SK-N-MC (cell line): ENCODE measurements around the gene HSD3B7.

Experiments
- DNase-seq: peaks from one replicate; pipeline ENCODE4 v3.0.0-alpha.2; 2011; ENCODE audit warnings: low read depth, low spot score
- H3K27ac ChIP-seq: fragments of 200-600 bp; sonication (generic); 2 replicates; pipeline ENCODE4 v1.5.1; 2016; ENCODE audit warnings: mixed run types
- H3K36me3 ChIP-seq: fragments of 200-600 bp; sonication (generic); 2 replicates; pipeline ENCODE4 v1.6.1; 2017; ENCODE audit warnings: antibody characterized with exemption, low read length, mixed read lengths; ENCODE audit not compliant: insufficient read depth
- H3K4me3 ChIP-seq: fragments of 200-600 bp; sonication (generic); 2 replicates; pipeline ENCODE4 v1.5.1; 2016
- H3K9ac ChIP-seq: fragments of 200-600 bp; sonication (generic); 2 replicates; pipeline ENCODE4 v1.8.0; 2017; ENCODE audit warnings: mixed run types, mixed read lengths; ENCODE audit not compliant: insufficient read length
- H3K9me3 ChIP-seq: fragments of 200-600 bp; sonication (generic); 2 replicates; pipeline ENCODE4 v1.6.1; 2017; ENCODE audit warnings: low read depth, mild to moderate bottlenecking, antibody characterized with exemption, low read length, moderate library complexity, mixed read lengths
- EZH2 ChIP-seq: fragments of 200-600 bp; sonication (generic); IDR thresholded peaks from one replicate; pipeline ENCODE4 v1.6.1; 2017; ENCODE audit warnings: antibody characterized with exemption
- FOXP2 ChIP-seq: optimal IDR thresholded peaks from 2 replicates; pipeline ENCODE3; 2011; ENCODE audit warnings: mild to moderate bottlenecking, moderate library complexity; ENCODE audit not compliant: insufficient read depth; ENCODE audit errors: extremely low read length, control extremely low read depth
- POLR2AphosphoS5 ChIP-seq: IDR thresholded peaks from 2 replicates; pipeline ENCODE4 v1.6.1; 2012; ENCODE audit warnings: mild to moderate bottlenecking, low read depth, low read length, borderline replicate concordance

Gene HSD3B7

DNA sequence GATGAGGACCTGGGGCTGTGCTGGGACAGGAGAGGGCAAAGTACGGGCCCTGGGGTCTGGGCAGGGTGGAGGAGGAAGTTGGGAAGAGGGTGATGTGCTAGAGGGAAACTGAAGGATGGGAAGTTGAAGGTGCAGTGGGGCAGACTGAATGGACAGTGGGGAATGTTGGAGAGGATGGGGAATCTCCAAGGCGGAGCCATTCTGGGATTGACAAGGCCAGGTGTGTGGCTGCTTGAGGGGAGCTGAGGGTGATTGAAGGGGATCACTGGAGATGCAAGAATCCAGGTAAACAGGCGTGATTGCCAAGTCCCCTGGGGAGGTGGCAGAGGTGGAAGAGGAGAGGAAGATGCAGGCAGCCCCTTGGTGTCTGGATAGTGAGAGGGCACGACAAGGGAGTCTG lies 8.5 kb upstream of the HSD3B7 start:
- Histone ChIP-seq H3K36me3 (peaks cover 65% of the 10 kb centered on the region), H3K4me3 (no peak overlapping the region), H3K9ac (no peak overlapping the region), H3K27ac (no peak overlapping the region), H3K9me3 (no peaks in the 10 kb centered on the region)
- TF ChIP-seq FOXP2 (no peak), POLR2AphosphoS5 (no peak), EZH2 (no peak)
- no peak for DNase-seq

DNA sequence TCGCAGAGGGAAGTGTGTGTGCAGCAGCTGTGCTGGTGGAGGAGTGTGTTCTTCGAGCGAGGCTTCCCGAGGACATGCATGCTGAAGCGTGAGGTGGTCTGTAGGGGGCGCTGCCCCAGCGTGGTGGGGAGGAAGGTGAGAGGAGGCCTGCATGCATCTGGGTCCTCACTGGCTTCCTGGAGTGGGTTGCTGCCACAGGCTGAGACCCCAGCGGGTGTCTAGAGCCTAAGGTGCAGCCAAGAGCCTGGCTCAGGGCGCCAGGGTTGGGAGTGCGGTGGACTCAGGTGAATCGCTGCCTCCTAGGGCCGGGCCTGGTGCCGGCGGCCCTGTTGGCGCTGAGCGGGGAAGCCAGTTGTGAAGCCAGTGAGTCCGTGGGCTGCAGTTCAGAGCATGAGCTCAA lies 7.5 kb upstream of the HSD3B7 start:
- TF ChIP-seq EZH2, result no peak
- no peak for TF ChIP-seq POLR2AphosphoS5
- no peak for TF ChIP-seq FOXP2
- Histone ChIP-seq H3K4me3 (no peak overlapping the region), H3K27ac (no peak overlapping the region), H3K9me3 (no peaks in the 10 kb centered on the region), H3K9ac (no peak overlapping the region), H3K36me3 (peaks cover 57% of the 10 kb centered on the region)
- no peak for DNase-seq

GRCh38 chr16:30979170-30980022 lies 5.6 kb upstream of the HSD3B7 start:
- H3K9ac ChIP-seq, result no peak overlapping the region
- H3K9me3 ChIP-seq, result no peaks in the 10 kb centered on the region
- TF ChIP-seq EZH2 (no peak), FOXP2 (no peak), POLR2AphosphoS5 (no peak)
- no peak for DNase-seq
- no peak overlapping the region for H3K27ac ChIP-seq
- no peak overlapping the region for H3K4me3 ChIP-seq
- peaks cover 45% of the 10 kb centered on the region; the same call in 1 of the 2 replicates for H3K36me3 ChIP-seq

- TF ChIP-seq POLR2AphosphoS5, result no peak
- TF ChIP-seq EZH2, result no peak
- no peak for TF ChIP-seq FOXP2
- H3K4me3 ChIP-seq, result no peak overlapping the region
- no peak for DNase-seq
- H3K9ac ChIP-seq, result no peak overlapping the region
- peaks cover 44% of the 10 kb centered on the region; the same call in 1 of the 2 replicates for H3K36me3 ChIP-seq
- no peaks in the 10 kb centered on the region for H3K9me3 ChIP-seq
- H3K27ac ChIP-seq, result no peak overlapping the region
Measured at GRCh38 chr16:30980023-30980371, 5.0 kb upstream of the HSD3B7 start.

- Histone ChIP-seq H3K4me3 (no peak overlapping the region), H3K9ac (no peak overlapping the region), H3K36me3 (peaks cover 41% of the 10 kb centered on the region; the same call in 1 of the 2 replicates), H3K9me3 (no peaks in the 10 kb centered on the region), H3K27ac (no peak overlapping the region)
- no peak for DNase-seq
- TF ChIP-seq FOXP2 (no peak), EZH2 (no peak), POLR2AphosphoS5 (no peak)
Measured at GRCh38 chr16:30980434-30980833, 4.6 kb upstream of the HSD3B7 start.

- Histone ChIP-seq H3K9me3 (no peaks in the 10 kb centered on the region), H3K9ac (no peak overlapping the region), H3K36me3 (peaks cover 37% of the 10 kb centered on the region; the same call in 1 of the 2 replicates), H3K27ac (no peak overlapping the region), H3K4me3 (no peak overlapping the region)
- DNase-seq, result no peak
- no peak for TF ChIP-seq EZH2
- TF ChIP-seq POLR2AphosphoS5, result no peak
- no peak for TF ChIP-seq FOXP2
Measured at GRCh38 chr16:30980959-30981358, 4.0 kb upstream of the HSD3B7 start.

- H3K9ac ChIP-seq, result no peak overlapping the region
- no peak overlapping the region for H3K27ac ChIP-seq
- H3K9me3 ChIP-seq, result no peaks in the 10 kb centered on the region
- H3K36me3 ChIP-seq, result peaks cover 25% of the 10 kb centered on the region; the same call in 1 of the 2 replicates
- no peak overlapping the region for H3K4me3 ChIP-seq
- DNase-seq, result no peak
- no peak for TF ChIP-seq EZH2
- no peak for TF ChIP-seq FOXP2
- no peak for TF ChIP-seq POLR2AphosphoS5
Measured at GRCh38 chr16:30982548-30983288, 2.3 kb upstream of the HSD3B7 start.

DNA sequence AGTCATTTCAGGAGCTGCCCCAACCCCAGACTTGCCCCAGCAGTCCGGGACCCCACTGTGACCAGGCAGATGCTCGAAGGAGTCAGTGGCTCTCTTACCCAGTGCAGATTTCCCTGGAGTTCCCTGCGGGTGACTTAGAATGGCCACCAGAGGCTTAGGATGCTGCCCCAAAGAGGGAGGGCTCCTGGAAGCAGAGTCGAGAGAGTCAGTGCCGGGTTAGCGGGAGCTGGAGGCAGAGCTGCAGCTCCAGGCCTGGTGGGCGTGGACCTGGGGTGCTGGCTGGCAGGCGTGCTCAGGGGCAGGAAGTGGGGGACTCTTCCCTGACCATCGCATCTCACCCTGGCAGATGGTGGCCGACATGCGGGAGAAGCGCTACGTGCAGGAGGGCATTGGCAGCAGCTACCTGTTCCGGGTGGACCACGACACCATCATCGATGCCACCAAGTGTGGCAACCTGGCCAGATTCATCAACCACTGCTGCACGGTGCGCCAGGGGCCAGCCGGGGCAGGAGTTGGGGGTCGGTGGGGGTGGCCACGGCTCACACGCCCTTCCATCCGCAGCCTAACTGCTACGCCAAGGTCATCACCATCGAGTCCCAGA lies 1.6 kb upstream of the HSD3B7 start:
- Histone ChIP-seq H3K27ac (no peak overlapping the region), H3K9me3 (no peaks in the 10 kb centered on the region), H3K9ac (no peak overlapping the region), H3K36me3 (peaks cover 25% of the 10 kb centered on the region; the same call in 1 of the 2 replicates), H3K4me3 (no peak overlapping the region)
- TF ChIP-seq EZH2 (no peak), FOXP2 (no peak), POLR2AphosphoS5 (no peak)
- no peak for DNase-seq
